Vagina (tissue), 2 donors: Measurements from ENCODE around the gene CCDC9B.

Experiments
- CTCF ChIP-seq, 3 experiments: fragments of 450-650 bp in 2 of 3; fragments of 200-600 bp in 1 of 3; sonication (generic) in 1 of 3; IDR thresholded peaks; one replicate each; pipeline ENCODE4 v1.5.1; 2017 to 2019; ENCODE audit warnings: antibody characterized with exemption in 3 of 3, mild to moderate bottlenecking in 2 of 3, moderate library complexity in 2 of 3
- POLR2A ChIP-seq, 2 donors: fragments of 450-650 bp; IDR thresholded peaks; one replicate each; pipeline ENCODE4 v1.6.1; 2017; ENCODE audit warnings: antibody characterized with exemption in 2 of 2, mild to moderate bottlenecking in 2 of 2, moderate library complexity in 2 of 2
- POLR2AphosphoS5 ChIP-seq, 2 donors: sonication (generic); formaldehyde crosslinking; IDR thresholded peaks; one replicate each; pipeline ENCODE4 v1.9.0; 2017; ENCODE audit warnings: antibody characterized with exemption in 2 of 2, mild to moderate bottlenecking in 2 of 2, low read depth in 1 of 2; ENCODE audit not compliant: insufficient read depth in 1 of 2

DNA sequence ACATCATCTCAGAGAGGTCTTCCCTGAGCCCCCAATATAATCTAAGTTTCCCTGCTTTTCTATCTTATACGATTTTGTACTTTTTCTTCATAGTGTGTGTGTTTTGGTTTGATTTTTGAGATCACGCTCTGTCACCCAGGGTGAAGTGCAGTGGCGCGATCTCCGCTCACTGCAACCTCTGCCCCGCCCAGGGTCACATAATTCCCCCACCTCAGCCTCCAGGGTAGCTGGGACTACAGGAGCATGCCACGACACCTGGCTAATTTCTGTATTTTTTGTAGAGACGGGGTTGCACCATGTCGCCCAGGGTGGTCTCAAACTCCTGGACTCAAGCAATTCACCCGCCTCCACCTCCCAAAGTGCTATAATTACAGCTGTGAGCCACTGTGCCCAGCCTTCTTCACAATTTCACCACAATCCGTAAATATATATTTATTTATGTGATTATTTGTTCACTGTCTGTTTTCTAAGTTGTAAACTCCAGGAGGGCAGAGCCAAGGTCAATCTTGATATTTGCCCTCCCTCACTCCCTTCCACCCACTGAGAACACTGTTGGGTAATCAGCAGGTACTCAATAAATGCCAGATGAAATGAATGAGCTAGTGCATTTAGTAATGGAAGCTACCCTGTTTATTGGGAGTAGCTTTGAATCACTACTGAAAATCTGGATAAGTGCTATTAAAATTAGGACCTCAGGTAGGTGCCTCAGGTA is 41.2 kb upstream of the CCDC9B start:
- no peak for TF ChIP-seq CTCF (IDR thresholded peaks at IDR 0.05)
- no peak for TF ChIP-seq POLR2A (IDR thresholded peaks at IDR 0.05)
- TF ChIP-seq POLR2AphosphoS5 (IDR thresholded peaks at IDR 0.05; ENCODE audit: insufficient read depth in 1 of 2, low read depth in 1 of 2): no peak
